22Rv1 (cell line): Measurements from ENCODE around the gene HMOX1.

Experiments
- ZFX ChIP-seq: fragments of 450-650 bp; IDR thresholded peaks from 2 replicates; pipeline ENCODE4 v1.6.1; 2017; ENCODE audit warnings: antibody characterized with exemption, borderline replicate concordance
- TF ChIP-seq, protein P1 (sequence below): fragments of 450-650 bp; IDR thresholded peaks from 2 replicates; pipeline ENCODE4 v1.5.1; 2017; ENCODE audit warnings: mild to moderate bottlenecking

GRCh38 chr22:35343664-35344550 is 37.0 kb upstream of the HMOX1 start:
- TF ChIP-seq, protein P1, sequence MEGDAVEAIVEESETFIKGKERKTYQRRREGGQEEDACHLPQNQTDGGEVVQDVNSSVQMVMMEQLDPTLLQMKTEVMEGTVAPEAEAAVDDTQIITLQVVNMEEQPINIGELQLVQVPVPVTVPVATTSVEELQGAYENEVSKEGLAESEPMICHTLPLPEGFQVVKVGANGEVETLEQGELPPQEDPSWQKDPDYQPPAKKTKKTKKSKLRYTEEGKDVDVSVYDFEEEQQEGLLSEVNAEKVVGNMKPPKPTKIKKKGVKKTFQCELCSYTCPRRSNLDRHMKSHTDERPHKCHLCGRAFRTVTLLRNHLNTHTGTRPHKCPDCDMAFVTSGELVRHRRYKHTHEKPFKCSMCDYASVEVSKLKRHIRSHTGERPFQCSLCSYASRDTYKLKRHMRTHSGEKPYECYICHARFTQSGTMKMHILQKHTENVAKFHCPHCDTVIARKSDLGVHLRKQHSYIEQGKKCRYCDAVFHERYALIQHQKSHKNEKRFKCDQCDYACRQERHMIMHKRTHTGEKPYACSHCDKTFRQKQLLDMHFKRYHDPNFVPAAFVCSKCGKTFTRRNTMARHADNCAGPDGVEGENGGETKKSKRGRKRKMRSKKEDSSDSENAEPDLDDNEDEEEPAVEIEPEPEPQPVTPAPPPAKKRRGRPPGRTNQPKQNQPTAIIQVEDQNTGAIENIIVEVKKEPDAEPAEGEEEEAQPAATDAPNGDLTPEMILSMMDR: no peak
- no peak for TF ChIP-seq ZFX
